Pancreas (tissue), 10 donors: ENCODE data around the gene NBEAL1. TPM values are rescaled to one million over a fixed set of nuclear protein-coding genes. Genes with fewer than 3 reads are reported as not detected.
A peak's percentile ranks its signal among the peaks of the same experiment; 100 is the strongest.
"Not testable (repeated sequence)": the region's sequence is repeated elsewhere in the genome, so short reads cannot be mapped to it uniquely, and the experiment has no call there.

ENCODE experiments used
- ATAC-seq, 4 donors: fragments of 200-7000 bp; cut with Tn5 transposase; one replicate each; pipeline versions ENCODE4 v1.8.0 to v1.9.1; 2020; ENCODE audit warnings: mild to moderate bottlenecking in 4 of 4, moderate library complexity in 4 of 4
- DNase-seq, 6 donors: peaks; one replicate each; pipeline ENCODE4 v3.0.0-alpha.2; 2020
- FAIRE-seq: peaks from 2 replicates; lab custom pipeline; 2012; peaks lifted over from hg19 to GRCh38; lab: Jason Lieb, UNC
- H3K27ac ChIP-seq, 4 donors: fragments of 200-600 bp; sonication (generic); 1 replicate in 3 of 4; 2 replicates in 1 of 4; pipeline versions ENCODE4 v1.5.0 to v1.8.0; 2020
- H3K27me3 ChIP-seq, 4 donors: fragments of 200-600 bp; one replicate each; pipeline ENCODE4 v1.8.0; 2021
- H3K36me3 ChIP-seq, 3 donors: fragments of 200-600 bp; sonication (generic) in 1 of 3; one replicate each; pipeline versions ENCODE4 v1.5.0 to v1.8.0; 2020 to 2021
- H3K4me1 ChIP-seq, 3 donors: fragments of 200-600 bp; one replicate each; pipeline ENCODE4 v1.8.0; 2021
- H3K4me3 ChIP-seq, 4 donors: fragments of 200-600 bp; sonication (generic) in 2 of 4; one replicate each; pipeline versions ENCODE4 v1.5.0 to v1.8.0; 2020 to 2021
- H3K9me3 ChIP-seq, 4 donors: fragments of 200-600 bp; one replicate each; pipeline ENCODE4 v1.8.0; 2021
- WGBS, 2 donors: extraction: QIAGEN DNeasy Blood & Tissue Kit; methylation state at CpG; one replicate each; pipeline ENCODE4 v1.1.7; 2013; 5-methylcytosine and 5-hydroxymethylcytosine counted together
- intact Hi-C, 3 donors: fragments of 100-400 bp; cut with DNase I; formaldehyde crosslinking; loops; one replicate each; pipeline versions ENCODE4 v1.11.1 to v1.14.2; 2022
- polyA plus RNA-seq, 2 donors: library from polyadenylated mRNA; stranded (reverse); fragments of 200-250 nt; gene quantifications; one replicate each; pipeline ENCODE4 v1.2.3, GENCODE V29; 2013
- total RNA-seq, 6 donors: library from RNA; stranded (reverse); fragmentation: NEBNext Ultra II Directional in 4 of 6; extraction: Animal tissue kit (Norgen Biotek cat#: 25700) in 4 of 6; gene quantifications; one replicate each; pipeline versions ENCODE4 v1.2.1 to v1.2.4, GENCODE V29; 2021 to 2023
- TF ChIP-seq, protein P1 (sequence below), 4 donors: fragments of 200-600 bp; sonication (generic) in 3 of 4; IDR thresholded peaks; one replicate each; pipeline versions ENCODE4 v1.5.0 to v1.8.0; 2021; ENCODE audit warnings: antibody characterized with exemption in 4 of 4
- donor health status: healthy with polysubstance abuse.
- donor health status: DM: no; HTN: no; CAD: no; lungs with moderate emphysema.
- donor health status: DM: no; HTN: no; CAD: no.
- donor health status: control.
- donor health status: control.
- donor health status: Bipolar disorder and iron deficiency.
- donor health status: DM: yes; HTN: yes; CAD: no.
- donor health status: DM: no; HTN: no; CAD: no.
- donor health status: DM: no; HTN: no; CAD: no.
- donor health status: DM: yes; HTN: yes; CAD: no.

The NBEAL1 gene
- total RNA-seq (10 to 100 TPM; 11.4 to 27.2 (median 16.4) TPM), polyA plus RNA-seq (1 to 10 TPM; 4.0 to 5.1 TPM)

DNA sequence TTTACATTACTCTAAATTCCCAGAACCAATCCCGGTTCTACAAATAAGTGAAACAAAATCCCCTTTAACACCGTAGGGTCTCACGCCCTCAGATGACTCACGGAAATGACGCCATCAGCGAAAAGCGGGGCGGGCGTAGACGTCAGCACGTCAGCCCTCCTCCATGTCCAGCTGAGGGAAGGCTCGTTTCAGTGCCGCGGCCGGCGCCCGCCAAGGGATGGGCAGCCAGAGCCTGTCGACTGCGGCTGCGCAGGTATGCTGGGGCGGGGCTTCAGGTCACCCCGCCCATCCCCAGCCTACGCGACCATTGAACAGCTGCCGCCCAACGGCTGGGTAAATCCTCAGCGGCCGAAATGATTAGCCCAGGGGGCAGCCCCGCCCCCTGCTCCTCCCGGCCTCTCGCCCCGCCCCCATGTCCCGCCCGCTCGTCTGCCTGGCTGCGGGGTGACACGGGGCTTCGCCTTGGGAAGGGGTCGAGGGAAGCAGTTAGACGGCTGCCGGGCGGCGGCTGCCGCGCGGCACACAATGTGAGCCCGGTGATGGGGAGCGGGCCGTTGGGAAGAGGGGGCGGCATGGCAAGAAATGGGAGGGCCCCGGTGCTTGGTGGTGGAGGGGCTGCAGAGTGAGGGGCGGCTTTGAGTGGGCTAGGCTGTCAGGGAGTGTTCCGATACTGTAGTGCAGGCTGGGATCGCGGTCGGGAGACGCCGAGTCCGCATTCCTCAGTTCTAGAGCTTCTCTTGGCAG, at the start of gene NBEAL1:
NBEAL1 (plus strand) TSS at position 420 of the 744 bp plus-strand sequence. CDS start 1,510 bp downstream, outside the sequence.
- Histone ChIP-seq H3K9me3 (no peaks in the 10 kb centered on the region), H3K27me3 (no peaks in the 10 kb centered on the region), H3K4me3 (peak within 1 kb of the TSS; percentile 75 to 92 (median 86)), H3K27ac (peak within 1 kb of the TSS; percentile 71 to 91 (median 84)), H3K36me3 (no peaks in the 10 kb centered on the region), H3K4me1 (peaks cover 22 to 31% (median 29%) of the 10 kb centered on the region in 3 donors)
- ATAC-seq (peak; percentile 96 to 98 (median 97)), DNase-seq (peak; percentile 97 to 99 (median 99)), FAIRE-seq (peak; percentile 98)
- TF ChIP-seq, protein P1, sequence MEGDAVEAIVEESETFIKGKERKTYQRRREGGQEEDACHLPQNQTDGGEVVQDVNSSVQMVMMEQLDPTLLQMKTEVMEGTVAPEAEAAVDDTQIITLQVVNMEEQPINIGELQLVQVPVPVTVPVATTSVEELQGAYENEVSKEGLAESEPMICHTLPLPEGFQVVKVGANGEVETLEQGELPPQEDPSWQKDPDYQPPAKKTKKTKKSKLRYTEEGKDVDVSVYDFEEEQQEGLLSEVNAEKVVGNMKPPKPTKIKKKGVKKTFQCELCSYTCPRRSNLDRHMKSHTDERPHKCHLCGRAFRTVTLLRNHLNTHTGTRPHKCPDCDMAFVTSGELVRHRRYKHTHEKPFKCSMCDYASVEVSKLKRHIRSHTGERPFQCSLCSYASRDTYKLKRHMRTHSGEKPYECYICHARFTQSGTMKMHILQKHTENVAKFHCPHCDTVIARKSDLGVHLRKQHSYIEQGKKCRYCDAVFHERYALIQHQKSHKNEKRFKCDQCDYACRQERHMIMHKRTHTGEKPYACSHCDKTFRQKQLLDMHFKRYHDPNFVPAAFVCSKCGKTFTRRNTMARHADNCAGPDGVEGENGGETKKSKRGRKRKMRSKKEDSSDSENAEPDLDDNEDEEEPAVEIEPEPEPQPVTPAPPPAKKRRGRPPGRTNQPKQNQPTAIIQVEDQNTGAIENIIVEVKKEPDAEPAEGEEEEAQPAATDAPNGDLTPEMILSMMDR (IDR thresholded peaks at IDR 0.05): no peak
- intact Hi-C loops: no loop called here
- 0% methylated on average over 47 to 59 of the region's 59 CpGs for WGBS, 2 donors

DNA sequence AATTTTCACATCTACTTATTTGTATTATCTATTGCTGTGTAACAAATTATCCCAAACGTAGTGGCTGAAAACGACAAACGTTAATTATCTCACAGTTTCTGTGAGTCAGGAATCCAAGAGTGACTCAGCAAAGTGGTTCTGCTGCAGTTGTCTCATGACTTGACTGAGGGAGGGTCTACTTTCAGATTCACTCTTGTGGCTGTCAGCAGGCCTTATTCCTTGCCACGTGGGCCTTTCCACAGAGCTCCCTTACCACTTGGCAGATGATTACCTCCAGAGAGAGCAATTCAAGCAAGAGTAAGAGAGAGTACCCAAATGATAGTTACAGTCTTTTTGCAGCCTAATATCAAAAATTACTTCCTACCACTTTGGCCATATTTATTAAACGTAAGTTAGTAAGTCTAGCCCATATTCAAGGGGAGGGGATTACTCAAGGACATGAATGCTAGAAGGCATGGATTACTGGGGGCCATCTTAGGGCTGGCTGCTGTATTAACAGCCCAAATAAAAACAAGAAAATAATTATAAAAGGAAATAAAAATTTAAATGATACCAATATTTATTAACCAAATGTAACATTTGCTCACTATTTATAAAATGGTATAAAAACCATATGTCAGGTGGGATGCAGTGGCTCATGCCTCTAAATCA, 48.7 kb upstream of the NBEAL1 start:
- no peak for FAIRE-seq
- no peaks in the 10 kb centered on the region for H3K9me3 ChIP-seq
- H3K27me3 ChIP-seq: no peaks in the 10 kb centered on the region
- intact Hi-C loops: no loop called here
- no peaks in the 10 kb centered on the region for H3K4me1 ChIP-seq
- no peak for ATAC-seq
- TF ChIP-seq, protein P1 (IDR thresholded peaks at IDR 0.05): no peak
- 69 to 79% methylated on average over 5 of the region's 5 CpGs for whole genome bisulfite sequencing, 2 donors
- H3K4me3 ChIP-seq: no peak overlapping the region
- DNase-seq: no peak
- no peaks in the 10 kb centered on the region for H3K36me3 ChIP-seq
- no peak overlapping the region for H3K27ac ChIP-seq

DNA sequence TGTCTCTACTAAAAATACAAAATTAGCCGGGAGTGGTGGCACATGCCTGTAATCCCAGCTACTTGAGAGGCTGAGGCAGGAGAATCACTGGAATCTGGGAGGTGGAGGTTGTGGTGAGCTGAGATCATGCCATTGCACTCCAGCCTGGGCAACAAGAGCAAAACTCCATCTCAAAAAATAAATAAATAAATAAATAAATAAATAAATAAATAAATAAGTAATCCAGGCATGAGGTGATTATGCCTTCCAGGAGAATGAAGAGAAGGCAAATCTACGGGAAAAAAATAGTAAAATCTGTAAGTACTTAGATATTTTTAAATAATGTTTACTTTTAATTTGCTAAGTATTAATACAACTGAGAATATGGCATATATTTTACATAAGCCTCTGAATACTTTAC, 45.3 kb upstream of the NBEAL1 start:
- WGBS, 2 donors: 46 to 50% methylated on average over 2 of the region's 2 CpGs
- FAIRE-seq, intact Hi-C loops: not testable (repeated sequence)

DNA sequence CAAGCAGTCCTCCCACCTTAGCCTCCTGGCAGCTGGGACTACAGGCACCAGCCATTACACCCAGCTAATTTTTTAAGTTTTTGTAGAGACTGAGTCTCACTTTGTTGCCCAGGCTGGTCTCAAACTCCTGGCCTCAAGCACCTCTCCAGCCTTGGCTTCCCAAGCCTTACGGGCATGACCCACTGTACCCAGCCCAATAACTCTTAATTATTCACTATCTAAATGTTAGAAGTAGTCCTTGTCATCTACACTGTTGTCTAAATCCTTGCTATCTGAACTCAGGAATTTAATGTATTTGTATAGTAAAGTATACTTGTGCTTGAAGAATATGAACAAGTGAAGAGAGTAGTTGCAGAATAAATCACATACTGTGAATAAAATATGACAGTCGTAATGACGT, 37.9 kb upstream of the NBEAL1 start:
- Histone ChIP-seq H3K4me3 (no peak overlapping the region), H3K27ac (no peak overlapping the region), H3K36me3 (peaks cover 0 to 3% (median 0%) of the 10 kb centered on the region in 3 donors), H3K27me3 (no peaks in the 10 kb centered on the region), H3K4me1 (no peaks in the 10 kb centered on the region), H3K9me3 (no peaks in the 10 kb centered on the region)
- FAIRE-seq: no peak
- TF ChIP-seq, protein P1 (IDR thresholded peaks at IDR 0.05): no peak
- ATAC-seq: no peak
- DNase-seq: no peak
- 90 to 92% methylated on average over 3 of the region's 3 CpGs for WGBS, 2 donors
- intact Hi-C loops: no loop called here

More for the DNA sequence above, 45.3 kb upstream of the NBEAL1 start:
- not testable (repeated sequence) for H3K27me3 ChIP-seq, H3K9me3 ChIP-seq, H3K27ac ChIP-seq, H3K4me3 ChIP-seq, ATAC-seq, H3K4me1 ChIP-seq, H3K36me3 ChIP-seq, DNase-seq

DNA sequence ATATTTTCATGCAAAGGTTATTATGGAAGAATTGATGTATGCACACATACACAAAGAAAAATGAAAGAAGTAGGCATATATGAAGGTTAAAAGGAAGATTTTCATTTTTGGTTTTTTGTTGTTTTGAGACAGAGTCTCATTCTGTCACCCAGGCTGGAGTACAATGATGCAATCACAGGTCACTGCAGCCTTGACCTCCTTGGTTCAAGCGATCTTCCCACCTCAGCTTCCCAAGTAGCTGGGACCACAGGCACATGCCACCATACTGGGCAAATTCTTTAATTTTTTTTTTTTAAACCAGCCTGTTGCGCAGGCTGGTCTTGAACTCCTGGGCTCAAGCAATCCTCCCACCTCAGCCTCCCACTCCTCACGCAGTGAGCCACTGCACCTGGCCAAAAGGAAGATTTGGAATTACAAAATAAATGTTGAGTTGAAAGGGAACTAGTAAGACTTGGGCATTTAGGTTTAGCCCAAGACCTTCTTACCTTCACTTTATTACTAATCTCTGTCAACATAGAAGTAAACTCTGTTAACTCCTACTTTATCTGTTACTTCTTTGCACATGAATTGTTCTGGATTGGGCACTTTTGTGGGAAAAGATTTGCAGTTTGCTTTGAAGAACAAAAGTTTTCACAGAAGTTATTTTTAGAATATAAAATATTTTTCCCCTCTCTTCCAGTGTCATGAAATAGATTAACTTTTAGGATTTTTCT, 31.7 kb upstream of the NBEAL1 start:
- H3K4me3 ChIP-seq: no peak overlapping the region
- no peak overlapping the region for H3K27ac ChIP-seq
- no peaks in the 10 kb centered on the region for H3K9me3 ChIP-seq
- intact Hi-C loops: no loop called here
- no peaks in the 10 kb centered on the region for H3K27me3 ChIP-seq
- peaks cover 0 to 11% (median 0%) of the 10 kb centered on the region in 3 donors for H3K36me3 ChIP-seq
- no peak for FAIRE-seq
- H3K4me1 ChIP-seq: no peaks in the 10 kb centered on the region
- 90 to 96% methylated on average over 3 of the region's 3 CpGs for WGBS, 2 donors
- TF ChIP-seq, protein P1 (IDR thresholded peaks at IDR 0.05): no peak
- DNase-seq: no peak
- ATAC-seq: no peak
